Measurements from ENCODE around the gene PHTF2. TPM values are rescaled to one million over a fixed set of nuclear protein-coding genes. Genes with fewer than 3 reads are reported as not detected.

PHTF2 gene
- total RNA-seq, 1 experiment from 2014 or later, result 36.9 TPM

DNA sequence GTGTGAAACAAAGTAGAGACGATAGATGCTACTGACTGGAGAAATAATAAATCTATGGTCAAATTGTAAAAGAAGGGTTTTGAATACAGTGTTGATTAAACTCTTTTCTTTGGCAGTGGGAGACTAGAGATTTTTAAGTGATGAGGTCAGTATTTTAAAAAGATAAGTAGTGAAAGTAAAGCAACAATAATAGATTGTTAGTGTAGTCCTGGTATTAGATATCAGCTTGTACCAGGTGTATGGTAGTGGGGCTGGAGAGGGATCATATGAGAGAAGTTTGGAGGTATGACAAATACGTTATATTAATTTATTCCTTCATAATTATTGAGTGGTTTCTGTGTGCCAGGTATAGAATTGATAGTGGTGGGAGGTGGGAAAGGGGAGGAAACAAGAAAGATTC, 25.2 kb downstream of the PHTF2 start:
- peaks cover 32% of the 10 kb centered on the region for H3K36me3 Mint-ChIP-seq (ENCODE audit: insufficient read depth, unreplicated experiment)
- BruUV-seq (replicated peaks), result no TSS peak
- peaks cover 16% of the 10 kb centered on the region for H3K9me3 ChIP-seq
- H3K36me3 ChIP-seq (ENCODE audit: control insufficient read depth, insufficient read depth, low read length), result no peaks in the 10 kb centered on the region
- intact Hi-C loops (cut with micrococcal nuclease; ENCODE audit: unreplicated experiment), result no loop called here
- H3K4me3 Mint-ChIP-seq (ENCODE audit: unreplicated experiment), result no peak overlapping the region
- H3K27ac Mint-ChIP-seq (ENCODE audit: unreplicated experiment), result no peak overlapping the region
- ChIA-PET CTCF (no interaction called here), POLR2A (no interaction called here)
- H3K4me1 ChIP-seq, result no peaks in the 10 kb centered on the region
- H3K27me3 Mint-ChIP-seq (ENCODE audit: insufficient read depth, unreplicated experiment), result no peaks in the 10 kb centered on the region
- H3K4me3 ChIP-seq (ENCODE audit: low read depth, low read length), result no peak overlapping the region
- no peaks in the 10 kb centered on the region for H3K27me3 ChIP-seq (replicated peaks; ENCODE audit: control insufficient read depth, insufficient read depth, low read length)
- peaks cover 45% of the 10 kb centered on the region for H3K9me3 Mint-ChIP-seq (ENCODE audit: unreplicated experiment)
- H3K4me1 Mint-ChIP-seq (ENCODE audit: low read depth, unreplicated experiment), result peaks cover 7% of the 10 kb centered on the region
- TF ChIP-seq, protein P1, sequence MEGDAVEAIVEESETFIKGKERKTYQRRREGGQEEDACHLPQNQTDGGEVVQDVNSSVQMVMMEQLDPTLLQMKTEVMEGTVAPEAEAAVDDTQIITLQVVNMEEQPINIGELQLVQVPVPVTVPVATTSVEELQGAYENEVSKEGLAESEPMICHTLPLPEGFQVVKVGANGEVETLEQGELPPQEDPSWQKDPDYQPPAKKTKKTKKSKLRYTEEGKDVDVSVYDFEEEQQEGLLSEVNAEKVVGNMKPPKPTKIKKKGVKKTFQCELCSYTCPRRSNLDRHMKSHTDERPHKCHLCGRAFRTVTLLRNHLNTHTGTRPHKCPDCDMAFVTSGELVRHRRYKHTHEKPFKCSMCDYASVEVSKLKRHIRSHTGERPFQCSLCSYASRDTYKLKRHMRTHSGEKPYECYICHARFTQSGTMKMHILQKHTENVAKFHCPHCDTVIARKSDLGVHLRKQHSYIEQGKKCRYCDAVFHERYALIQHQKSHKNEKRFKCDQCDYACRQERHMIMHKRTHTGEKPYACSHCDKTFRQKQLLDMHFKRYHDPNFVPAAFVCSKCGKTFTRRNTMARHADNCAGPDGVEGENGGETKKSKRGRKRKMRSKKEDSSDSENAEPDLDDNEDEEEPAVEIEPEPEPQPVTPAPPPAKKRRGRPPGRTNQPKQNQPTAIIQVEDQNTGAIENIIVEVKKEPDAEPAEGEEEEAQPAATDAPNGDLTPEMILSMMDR (IDR thresholded peaks at IDR 0.05; ENCODE audit: insufficient read depth in 1 of 2, low read depth in 1 of 2, low read length in 1 of 2, severe bottlenecking in 1 of 2, unreplicated experiment in 1 of 2), result no peak
- no peak for DNase-seq

GRCh38 chr7:77824636-77825035, 26.1 kb downstream of the PHTF2 start:
- no peaks in the 10 kb centered on the region for H3K4me1 ChIP-seq
- Mint-ChIP-seq H3K36me3 (ENCODE audit: insufficient read depth, unreplicated experiment) (peaks cover 24% of the 10 kb centered on the region), H3K27ac (ENCODE audit: unreplicated experiment) (no peak overlapping the region), H3K4me3 (ENCODE audit: unreplicated experiment) (no peak overlapping the region), H3K4me1 (ENCODE audit: low read depth, unreplicated experiment) (peaks cover 7% of the 10 kb centered on the region), H3K9me3 (ENCODE audit: unreplicated experiment) (peaks cover 36% of the 10 kb centered on the region), H3K27me3 (ENCODE audit: insufficient read depth, unreplicated experiment) (no peaks in the 10 kb centered on the region)
- ChIA-PET POLR2A (no interaction called here), CTCF (no interaction called here)
- BruUV-seq (replicated peaks), result no TSS peak
- intact Hi-C loops (cut with micrococcal nuclease; ENCODE audit: unreplicated experiment), result no loop called here
- TF ChIP-seq, protein P1 (IDR thresholded peaks at IDR 0.05; ENCODE audit: insufficient read depth in 1 of 2, low read depth in 1 of 2, low read length in 1 of 2, severe bottlenecking in 1 of 2, unreplicated experiment in 1 of 2), result no peak
- no peak for DNase-seq
- H3K9me3 ChIP-seq, result peaks cover 13% of the 10 kb centered on the region
- H3K4me3 ChIP-seq (ENCODE audit: low read depth, low read length), result no peak overlapping the region
- no peaks in the 10 kb centered on the region for H3K36me3 ChIP-seq (ENCODE audit: control insufficient read depth, insufficient read depth, low read length)
- no peaks in the 10 kb centered on the region for H3K27me3 ChIP-seq (replicated peaks; ENCODE audit: control insufficient read depth, insufficient read depth, low read length)

- no peaks in the 10 kb centered on the region for H3K36me3 ChIP-seq (ENCODE audit: control insufficient read depth, insufficient read depth, low read length)
- TF ChIP-seq, protein P1 (IDR thresholded peaks at IDR 0.05; ENCODE audit: insufficient read depth in 1 of 2, low read depth in 1 of 2, low read length in 1 of 2, severe bottlenecking in 1 of 2, unreplicated experiment in 1 of 2), result no peak
- Mint-ChIP-seq H3K27ac (ENCODE audit: unreplicated experiment) (no peak overlapping the region), H3K9me3 (ENCODE audit: unreplicated experiment) (peaks cover 31% of the 10 kb centered on the region), H3K27me3 (ENCODE audit: insufficient read depth, unreplicated experiment) (no peaks in the 10 kb centered on the region), H3K36me3 (ENCODE audit: insufficient read depth, unreplicated experiment) (peaks cover 19% of the 10 kb centered on the region), H3K4me3 (ENCODE audit: unreplicated experiment) (no peak overlapping the region), H3K4me1 (ENCODE audit: low read depth, unreplicated experiment) (peaks cover 7% of the 10 kb centered on the region)
- H3K4me1 ChIP-seq, result no peaks in the 10 kb centered on the region
- no peak overlapping the region for H3K4me3 ChIP-seq (ENCODE audit: low read depth, low read length)
- POLR2A ChIA-PET, result no interaction called here
- H3K27me3 ChIP-seq (replicated peaks; ENCODE audit: control insufficient read depth, insufficient read depth, low read length), result no peaks in the 10 kb centered on the region
- no TSS peak for BruUV-seq (replicated peaks)
- H3K9me3 ChIP-seq, result peaks cover 10% of the 10 kb centered on the region; the same call in 1 of the 2 replicates
- no peak for DNase-seq
- intact Hi-C loops (cut with micrococcal nuclease; ENCODE audit: unreplicated experiment), result no loop called here
- CTCF ChIA-PET, result no interaction called here
Measured at GRCh38 chr7:77825131-77825530, 26.6 kb downstream of the PHTF2 start.

Data from Caco-2 (cell line).